ENCODE measurements around the gene KRIT1. TPM values are rescaled to one million over a fixed set of nuclear protein-coding genes. Genes with fewer than 3 reads are reported as not detected.
A peak's percentile ranks its signal among the peaks of the same experiment; 100 is the strongest.

Gene KRIT1
- total and polyA plus RNA-seq, 2 donors (not counting 3 experiments of a cell fraction or from before 2014, with no cell fraction given): 22.8 to 43.7 TPM

- DNase-seq (ENCODE audit: low read depth, low spot score) (no peak), FAIRE-seq (peak; percentile 15)
- Histone ChIP-seq H3K4me3 (replicated peaks in 1 of 3; ENCODE audit: insufficient read depth in 1 of 3, low read depth in 1 of 3, low read length in 3 of 3) (no peak overlapping the region), H3K27me3 (ENCODE audit: control insufficient read depth in 2 of 2, insufficient read depth in 2 of 2, low read length in 2 of 2) (no peaks in the 10 kb centered on the region), H3K4me2 (ENCODE audit: insufficient read depth, low read length) (no peak overlapping the region), H3K9me1 (replicated peaks; ENCODE audit: control insufficient read depth, extremely low read depth, insufficient read depth, low read length) (no peaks in the 10 kb centered on the region), H3K79me2 (ENCODE audit: control insufficient read depth, insufficient read depth, low read length) (peaks cover 41% of the 10 kb centered on the region), H3K9me3 (replicated peaks; ENCODE audit: control insufficient read depth, insufficient read depth, low read length) (no peaks in the 10 kb centered on the region), H3K9ac (replicated peaks; ENCODE audit: extremely low read depth, insufficient read depth, low read length) (no peak overlapping the region), H4K20me1 (replicated peaks; ENCODE audit: control insufficient read depth, extremely low read depth, insufficient read depth, low read length) (peaks cover 3% of the 10 kb centered on the region), H3K27ac (ENCODE audit: insufficient read depth, low read depth, low read length) (no peak overlapping the region), H3K4me1 (ENCODE audit: control insufficient read depth, extremely low read depth, insufficient read depth, low read length) (no peaks in the 10 kb centered on the region), H2AFZ (ENCODE audit: low read depth, low read length) (no peak overlapping the region), H3K36me3 (ENCODE audit: control insufficient read depth in 2 of 2, extremely low read depth in 1 of 2, insufficient read depth in 2 of 2, low read length in 2 of 2) (no peaks in the 10 kb centered on the region)
- TF ChIP-seq GATA2 (IDR thresholded peaks at IDR 0.05; ENCODE audit: insufficient read depth, insufficient read length, low read depth, low read length) (no peak), EZH2 (IDR thresholded peaks at IDR 0.05; ENCODE audit: borderline replicate concordance, low read depth, low read length, severe bottlenecking) (no peak), POLR2AphosphoS5 (IDR thresholded peaks at IDR 0.05; ENCODE audit: insufficient read depth, low read depth, low read length) (no peak), MYC (IDR thresholded peaks at IDR 0.05; ENCODE audit: low read depth, low read length) (no peak), JUN (IDR thresholded peaks at IDR 0.05; ENCODE audit: borderline replicate concordance, insufficient read depth, insufficient read length, low read depth) (no peak), FOS (IDR thresholded peaks at IDR 0.05; ENCODE audit: borderline replicate concordance, insufficient read depth, low read length) (no peak), POLR2A (IDR thresholded peaks at IDR 0.05; ENCODE audit: low read depth, low read length) (no peak)
- TF ChIP-seq, protein P1, sequence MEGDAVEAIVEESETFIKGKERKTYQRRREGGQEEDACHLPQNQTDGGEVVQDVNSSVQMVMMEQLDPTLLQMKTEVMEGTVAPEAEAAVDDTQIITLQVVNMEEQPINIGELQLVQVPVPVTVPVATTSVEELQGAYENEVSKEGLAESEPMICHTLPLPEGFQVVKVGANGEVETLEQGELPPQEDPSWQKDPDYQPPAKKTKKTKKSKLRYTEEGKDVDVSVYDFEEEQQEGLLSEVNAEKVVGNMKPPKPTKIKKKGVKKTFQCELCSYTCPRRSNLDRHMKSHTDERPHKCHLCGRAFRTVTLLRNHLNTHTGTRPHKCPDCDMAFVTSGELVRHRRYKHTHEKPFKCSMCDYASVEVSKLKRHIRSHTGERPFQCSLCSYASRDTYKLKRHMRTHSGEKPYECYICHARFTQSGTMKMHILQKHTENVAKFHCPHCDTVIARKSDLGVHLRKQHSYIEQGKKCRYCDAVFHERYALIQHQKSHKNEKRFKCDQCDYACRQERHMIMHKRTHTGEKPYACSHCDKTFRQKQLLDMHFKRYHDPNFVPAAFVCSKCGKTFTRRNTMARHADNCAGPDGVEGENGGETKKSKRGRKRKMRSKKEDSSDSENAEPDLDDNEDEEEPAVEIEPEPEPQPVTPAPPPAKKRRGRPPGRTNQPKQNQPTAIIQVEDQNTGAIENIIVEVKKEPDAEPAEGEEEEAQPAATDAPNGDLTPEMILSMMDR (IDR thresholded peaks at IDR 0.05; ENCODE audit: extremely low read depth in 1 of 2, insufficient read depth in 1 of 2, low read depth in 1 of 2, low read length in 2 of 2): no peak
- TF ChIP-seq, protein P2, sequence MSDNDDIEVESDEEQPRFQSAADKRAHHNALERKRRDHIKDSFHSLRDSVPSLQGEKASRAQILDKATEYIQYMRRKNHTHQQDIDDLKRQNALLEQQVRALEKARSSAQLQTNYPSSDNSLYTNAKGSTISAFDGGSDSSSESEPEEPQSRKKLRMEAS (IDR thresholded peaks at IDR 0.05; ENCODE audit: insufficient read depth, insufficient read length): no peak
- no TSS peak for BruUV-seq (replicated peaks)
- intact Hi-C loops (cut with micrococcal nuclease): no loop called here
- POLR2A ChIA-PET: no interaction called here
- dilution Hi-C loops (cut with MboI; ENCODE audit: extremely low pct_ligation_motif_present, low sequenced_read_pairs): no loop called here
- CTCF ChIA-PET: interaction anchor here (1.4 kb wide), 1 partner anchor 10 kb away, joined by 3 read pairs; no protein-coding TSS in a partner anchor
Measured at GRCh38 chr7:92276460-92276864, 30.7 kb upstream of the KRIT1 start.
